Pulmonary artery endothelial cell (primary cell): ENCODE results near the gene GTF2B. TPM values are rescaled to one million over a fixed set of nuclear protein-coding genes. Genes with fewer than 3 reads are reported as not detected.
"Not testable (repeated sequence)": the region's sequence is repeated elsewhere in the genome, so short reads cannot be mapped to it uniquely, and the experiment has no call there.

Experiments
- DNase-seq: peaks from one replicate; pipeline ENCODE4 v3.0.0-alpha.2; 2011; ENCODE audit warnings: low read depth, low spot score
- total RNA-seq: library from RNA; depleted of rRNA; stranded (reverse); fragments of >200 nt; gene quantifications from 2 replicates; pipeline ENCODE4 v1.2.3, GENCODE V29; 2014

GTF2B gene
- total RNA-seq = 36.1 and 38.6 TPM in 2 replicates

- peak; percentile 94 for DNase-seq
Measured at GRCh38 chr1:88891318-88891950, at the start of gene GTF2B. GTF2B (minus strand) TSS chr1:88891567; CDS start chr1:88891499, 68 bp downstream.

- DNase-seq = not testable (repeated sequence)
Measured at GRCh38 chr1:88938528-88938927, 47.2 kb upstream of the GTF2B start.

- DNase-seq = no peak
Measured at GRCh38 chr1:88936760-88937342, 45.5 kb upstream of the GTF2B start.

GRCh38 chr1:88936223-88936523 lies 44.8 kb upstream of the GTF2B start:
- DNase-seq = no peak

- no peak for DNase-seq
Measured at GRCh38 chr1:88935522-88936222, 44.3 kb upstream of the GTF2B start.

GRCh38 chr1:88930176-88930575 lies 38.8 kb upstream of the GTF2B start:
- not testable (repeated sequence) for DNase-seq

- DNase-seq = no peak
Measured at GRCh38 chr1:88923224-88923623, 31.9 kb upstream of the GTF2B start.

GRCh38 chr1:88922214-88922613 lies 30.8 kb upstream of the GTF2B start:
- DNase-seq = no peak

GRCh38 chr1:88920845-88921244 lies 29.5 kb upstream of the GTF2B start:
- DNase-seq = no peak

GRCh38 chr1:88917321-88918025 lies 26.1 kb upstream of the GTF2B start:
- DNase-seq = no peak

GRCh38 chr1:88916883-88917282 lies 25.5 kb upstream of the GTF2B start:
- DNase-seq = no peak

GRCh38 chr1:88911800-88912199 lies 20.4 kb upstream of the GTF2B start:
- not testable (repeated sequence) for DNase-seq

GRCh38 chr1:88911161-88911560 lies 19.8 kb upstream of the GTF2B start:
- DNase-seq = no peak

GRCh38 chr1:88910401-88910800 lies 19.0 kb upstream of the GTF2B start:
- DNase-seq = no peak

- no peak for DNase-seq
Measured at GRCh38 chr1:88900883-88901282, 9.5 kb upstream of the GTF2B start.

GRCh38 chr1:88897070-88897730 lies 5.8 kb upstream of the GTF2B start:
- DNase-seq = no peak

GRCh38 chr1:88892357-88892877 lies 1.1 kb upstream of the GTF2B start:
- DNase-seq = peak; percentile 17

GRCh38 chr1:88891951-88892340 lies 579 bp upstream of the GTF2B start:
- DNase-seq = no peak

GRCh38 chr1:88890791-88891317 lies 513 bp downstream of the GTF2B start:
- DNase-seq = no peak

GRCh38 chr1:88890131-88890530 lies 1.2 kb downstream of the GTF2B start:
- no peak for DNase-seq

- DNase-seq = no peak
Measured at GRCh38 chr1:88888750-88889149, 2.6 kb downstream of the GTF2B start.
